Measurements from ENCODE around the gene ZSCAN22. TPM values are rescaled to one million over a fixed set of nuclear protein-coding genes. Genes with fewer than 3 reads are reported as not detected.
A peak's percentile ranks its signal among the peaks of the same experiment; 100 is the strongest.
"Not testable (repeated sequence)": the region's sequence is repeated elsewhere in the genome, so short reads cannot be mapped to it uniquely, and the experiment has no call there.

The ZSCAN22 gene
- total RNA-seq, 4 donors from 2014 or later: 1.1 to 2.4 (median 1.8) TPM

GRCh38 chr19:58310685-58311084 is 16.1 kb upstream of the ZSCAN22 start:
- H3K27me3 ChIP-seq; ATAC-seq; H3K4me1 ChIP-seq; intact Hi-C loops (cut with DNase I; ENCODE audit: low total_unique reads); H3K4me3 ChIP-seq; H3K9me3 ChIP-seq; DNase-seq; in situ Hi-C loops (cut with MboI; ENCODE audit: low sequenced_read_pairs in 4 of 4); H3K27ac ChIP-seq: not testable (repeated sequence)
- peaks cover 5 to 63% of the 10 kb centered on the region in 2 donors for H3K36me3 ChIP-seq
- TF ChIP-seq CTCF (IDR thresholded peaks at IDR 0.05 in 4 of 5, conservative IDR thresholded peaks at IDR 0.05 in 1 of 5): peak in 2 of 5 experiments; percentile 30 to 37

- no peaks in the 10 kb centered on the region for H3K9me3 ChIP-seq
- H3K36me3 ChIP-seq: peaks cover 5 to 67% of the 10 kb centered on the region in 2 donors
- TF ChIP-seq POLR2A (IDR thresholded peaks at IDR 0.05) (no peak), CTCF (IDR thresholded peaks at IDR 0.05 in 4 of 5, conservative IDR thresholded peaks at IDR 0.05 in 1 of 5) (no peak)
- in situ Hi-C loops (cut with MboI; ENCODE audit: low sequenced_read_pairs in 4 of 4): no loop called here
- intact Hi-C loops (cut with DNase I; ENCODE audit: low total_unique reads): no loop called here
- H3K27ac ChIP-seq: no peak overlapping the region
- ATAC-seq (no peak), DNase-seq (peak in 1 of 2 donors; percentile 26)
- peaks cover 0 to 2% of the 10 kb centered on the region in 2 donors for H3K4me1 ChIP-seq
- H3K4me3 ChIP-seq: no peak overlapping the region
- H3K27me3 ChIP-seq: no peaks in the 10 kb centered on the region
Measured at GRCh38 chr19:58311345-58311865, 15.4 kb upstream of the ZSCAN22 start.

GRCh38 chr19:58315580-58315979 is 11.2 kb upstream of the ZSCAN22 start:
- in situ Hi-C loops (cut with MboI; ENCODE audit: low sequenced_read_pairs in 4 of 4): no loop called here
- Histone ChIP-seq H3K9me3 (no peaks in the 10 kb centered on the region), H3K27ac (no peak overlapping the region), H3K4me1 (no peaks in the 10 kb centered on the region), H3K4me3 (no peak overlapping the region), H3K27me3 (no peaks in the 10 kb centered on the region), H3K36me3 (peaks cover 5 to 52% of the 10 kb centered on the region in 2 donors)
- TF ChIP-seq POLR2A (IDR thresholded peaks at IDR 0.05) (no peak), CTCF (IDR thresholded peaks at IDR 0.05 in 4 of 5, conservative IDR thresholded peaks at IDR 0.05 in 1 of 5) (no peak)
- intact Hi-C loops (cut with DNase I; ENCODE audit: low total_unique reads): no loop called here
- ATAC-seq (no peak), DNase-seq (no peak)

GRCh38 chr19:58317476-58318072 is 9.2 kb upstream of the ZSCAN22 start:
- no peaks in the 10 kb centered on the region for H3K4me1 ChIP-seq
- H3K4me3 ChIP-seq: no peak overlapping the region
- no peaks in the 10 kb centered on the region for H3K9me3 ChIP-seq
- TF ChIP-seq CTCF (IDR thresholded peaks at IDR 0.05 in 4 of 5, conservative IDR thresholded peaks at IDR 0.05 in 1 of 5): no peak
- TF ChIP-seq POLR2A (IDR thresholded peaks at IDR 0.05): no peak
- peaks cover 5 to 38% of the 10 kb centered on the region in 2 donors for H3K36me3 ChIP-seq
- no peak overlapping the region for H3K27ac ChIP-seq
- in situ Hi-C loops (cut with MboI; ENCODE audit: low sequenced_read_pairs in 4 of 4): no loop called here
- ATAC-seq (no peak), DNase-seq (no peak)
- no peaks in the 10 kb centered on the region for H3K27me3 ChIP-seq
- intact Hi-C loops (cut with DNase I; ENCODE audit: low total_unique reads): no loop called here
